Activated T-cell treated with anti-CD3 and anti-CD28 coated beads, Interleukin-2, amount 50 U/mL, for 24 hours (primary cell): Measurements from ENCODE around the gene VRK3.
"Not testable (repeated sequence)": the region's sequence is repeated elsewhere in the genome, so short reads cannot be mapped to it uniquely, and the experiment has no call there.

Experiments used
- DNase-seq: peaks from one replicate; pipeline ENCODE4 v3.0.0-alpha.2; 2020
- H3K27ac Mint-ChIP-seq: 2 replicates; pipeline ENCODE4 v1.8.0; 2020; ENCODE audit warnings: mild to moderate bottlenecking, mixed read lengths
- H3K27me3 Mint-ChIP-seq: 2 replicates; pipeline ENCODE4 v1.8.0; 2020; ENCODE audit warnings: mixed read lengths
- H3K36me3 Mint-ChIP-seq: 2 replicates; pipeline ENCODE4 v1.8.0; 2020; ENCODE audit warnings: low read depth, mixed read lengths
- H3K4me1 Mint-ChIP-seq: 2 replicates; pipeline ENCODE4 v1.8.0; 2020; ENCODE audit warnings: low read depth, mixed read lengths
- H3K4me3 Mint-ChIP-seq: 2 replicates; pipeline ENCODE4 v1.8.0; 2020; ENCODE audit warnings: mild to moderate bottlenecking, moderate library complexity, mixed read lengths
- H3K9me3 Mint-ChIP-seq: 2 replicates; pipeline ENCODE4 v1.8.0; 2020; ENCODE audit warnings: mixed read lengths

VRK3 gene

DNA sequence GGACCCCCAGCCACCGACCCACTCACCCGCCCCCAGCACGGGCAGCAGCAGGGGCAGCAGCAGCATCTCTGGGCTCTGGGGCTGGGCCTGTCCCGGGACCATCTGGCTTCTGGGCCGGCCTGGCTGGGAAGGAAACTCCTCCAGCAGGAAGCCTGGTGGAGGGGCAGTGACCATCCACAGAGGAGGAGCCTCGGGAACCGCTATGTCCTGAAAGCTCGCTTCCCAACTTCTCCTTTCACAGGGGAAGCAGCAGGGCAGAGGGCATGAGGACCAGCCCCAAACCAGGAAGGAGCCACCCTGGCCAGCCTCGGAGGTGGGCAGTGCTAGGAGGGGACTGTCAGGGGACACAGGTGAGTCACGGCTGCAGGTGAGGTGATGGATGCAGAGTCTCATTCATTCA is 64.2 kb downstream of the VRK3 start, which contains the start of gene SIGLEC11:
Gene SIGLEC11 (minus strand): TSS at position 193 of the 400 bp plus-strand sequence. CDS start 91 bp downstream, at position 102.
- not testable (repeated sequence) for H3K36me3 Mint-ChIP-seq, H3K4me3 Mint-ChIP-seq, H3K27ac Mint-ChIP-seq, H3K9me3 Mint-ChIP-seq, DNase-seq, H3K4me1 Mint-ChIP-seq
- H3K27me3 Mint-ChIP-seq = peaks cover 13% of the 10 kb centered on the region

DNA sequence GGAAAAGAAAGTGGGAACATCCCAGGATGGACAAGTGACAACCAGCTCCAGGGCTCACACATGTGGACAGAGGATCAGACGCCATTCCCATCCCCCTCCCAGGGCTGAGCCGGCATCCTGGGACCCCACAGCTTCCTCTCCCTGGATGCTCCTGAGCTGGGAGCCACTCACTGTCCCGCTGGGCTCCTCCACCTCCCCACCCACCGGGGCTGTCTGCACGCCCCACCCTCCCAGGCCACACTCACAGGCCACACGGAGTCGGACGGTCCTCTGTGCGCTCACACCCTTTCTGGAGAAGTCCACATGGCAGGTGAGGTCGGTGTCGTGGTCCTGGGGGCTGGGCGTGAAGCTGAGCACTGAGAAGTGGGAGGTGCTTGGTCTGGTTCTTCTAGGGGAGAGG is 65.3 kb downstream of the VRK3 start:
- not testable (repeated sequence) for H3K4me1 Mint-ChIP-seq, H3K27me3 Mint-ChIP-seq, H3K27ac Mint-ChIP-seq, H3K9me3 Mint-ChIP-seq, DNase-seq, H3K4me3 Mint-ChIP-seq, H3K36me3 Mint-ChIP-seq

DNA sequence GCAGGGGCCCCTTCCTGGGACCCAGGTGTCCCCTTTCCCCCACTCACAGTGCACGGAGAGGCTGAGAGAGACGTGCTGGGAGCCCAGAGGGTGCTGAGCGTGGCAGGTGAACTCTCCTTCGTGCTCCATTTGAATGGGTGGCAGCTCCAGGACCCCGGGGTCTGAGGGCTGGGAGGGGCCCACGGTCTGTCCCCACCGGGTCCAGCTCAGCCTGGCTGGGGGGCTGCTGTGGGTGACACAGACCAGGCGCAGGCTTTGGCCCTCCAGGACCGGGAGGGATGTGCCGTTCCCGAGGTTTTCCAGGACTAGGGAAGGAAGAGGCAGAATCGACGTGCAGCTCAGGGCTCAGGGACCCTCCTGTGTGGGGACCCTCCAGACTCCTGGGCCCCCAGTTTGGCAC is 66.6 kb downstream of the VRK3 start:
- H3K4me3 Mint-ChIP-seq, DNase-seq, H3K4me1 Mint-ChIP-seq, H3K27ac Mint-ChIP-seq, H3K36me3 Mint-ChIP-seq, H3K9me3 Mint-ChIP-seq: not testable (repeated sequence)
- H3K27me3 Mint-ChIP-seq = peaks cover 16% of the 10 kb centered on the region

DNA sequence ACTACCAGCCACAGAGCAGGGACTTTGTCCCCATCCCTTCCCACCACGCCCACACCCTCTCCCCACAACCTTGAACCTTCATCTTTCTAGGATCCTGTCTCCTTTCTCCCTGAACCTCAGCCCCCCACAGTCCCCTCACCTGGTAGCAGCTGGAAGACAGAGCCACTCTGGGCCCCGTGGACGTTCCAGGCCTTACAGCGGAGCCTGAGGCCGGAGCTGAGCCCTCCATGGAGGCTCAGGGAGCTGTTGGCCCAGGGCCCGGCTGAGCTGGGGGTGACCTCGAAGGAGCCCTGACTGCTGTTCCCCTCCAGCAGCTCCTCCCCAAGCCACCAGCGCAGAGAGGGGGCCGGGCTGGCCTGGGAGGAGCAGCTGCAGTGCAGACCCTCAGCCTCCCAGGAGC is 67.0 kb downstream of the VRK3 start:
- H3K4me1 Mint-ChIP-seq, H3K27ac Mint-ChIP-seq, H3K36me3 Mint-ChIP-seq, DNase-seq, H3K9me3 Mint-ChIP-seq, H3K4me3 Mint-ChIP-seq: not testable (repeated sequence)
- H3K27me3 Mint-ChIP-seq = peaks cover 21% of the 10 kb centered on the region

DNA sequence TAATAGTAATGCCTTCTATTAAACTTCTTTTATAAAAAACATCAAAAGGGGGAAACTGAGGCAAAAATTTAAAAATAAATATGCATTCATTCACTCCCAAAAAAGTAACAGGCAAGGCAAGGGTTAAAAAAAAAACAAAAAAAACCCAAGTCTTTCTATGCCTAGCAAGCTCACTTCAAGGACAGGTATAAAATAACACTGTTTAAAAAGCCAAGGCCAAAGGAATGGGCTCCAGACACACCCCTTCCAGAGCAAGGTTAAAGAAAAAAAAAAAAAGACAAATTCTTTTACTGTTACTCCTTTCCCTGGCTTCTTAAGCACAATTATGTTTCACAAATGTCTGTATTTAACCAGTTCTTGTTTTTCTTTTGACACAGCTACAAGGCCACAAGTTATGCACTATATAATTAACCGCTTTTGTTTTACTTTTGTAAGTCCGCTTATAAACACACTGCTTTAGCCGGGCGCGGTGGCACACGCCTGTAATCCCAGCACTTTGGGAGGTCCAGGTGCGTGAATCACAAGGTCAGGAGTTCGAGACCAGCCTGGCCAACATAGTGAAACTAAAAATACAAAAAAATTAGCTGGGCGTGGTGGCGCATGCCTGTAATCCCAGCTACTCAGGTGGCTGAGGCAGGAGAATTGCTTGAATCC is 67.8 kb downstream of the VRK3 start:
- Mint-ChIP-seq H3K9me3 (no peaks in the 10 kb centered on the region), H3K4me1 (no peaks in the 10 kb centered on the region)

DNA sequence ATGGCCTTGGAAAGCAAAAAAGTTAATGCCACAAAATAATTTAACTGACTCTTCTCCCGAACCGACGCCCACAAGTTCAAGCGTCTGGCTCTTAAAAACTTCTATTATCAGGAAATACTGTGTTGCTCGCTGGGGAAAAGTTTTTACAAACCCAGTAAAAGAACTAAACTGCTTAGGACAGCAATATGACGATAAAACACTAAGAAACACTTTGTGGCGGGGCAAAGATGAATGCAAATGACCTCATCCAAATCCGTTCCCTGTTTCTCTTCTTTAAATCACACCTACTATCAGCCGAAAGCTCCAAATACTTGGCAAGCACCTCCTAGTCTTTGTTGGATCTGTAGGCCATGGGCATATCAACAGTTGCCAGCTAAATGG is 69.1 kb downstream of the VRK3 start:
- DNase-seq = no peak
- no peaks in the 10 kb centered on the region for H3K9me3 Mint-ChIP-seq
- H3K4me1 Mint-ChIP-seq = no peaks in the 10 kb centered on the region
- no peak overlapping the region for H3K4me3 Mint-ChIP-seq
- peaks cover 24% of the 10 kb centered on the region for H3K27me3 Mint-ChIP-seq
- no peak overlapping the region for H3K27ac Mint-ChIP-seq
- H3K36me3 Mint-ChIP-seq = no peaks in the 10 kb centered on the region

More for the DNA sequence above, 67.8 kb downstream of the VRK3 start:
- DNase-seq = no peak
- peaks cover 21% of the 10 kb centered on the region for H3K27me3 Mint-ChIP-seq
- no peak overlapping the region for H3K27ac Mint-ChIP-seq
- no peak overlapping the region for H3K4me3 Mint-ChIP-seq
- H3K36me3 Mint-ChIP-seq = no peaks in the 10 kb centered on the region

DNA sequence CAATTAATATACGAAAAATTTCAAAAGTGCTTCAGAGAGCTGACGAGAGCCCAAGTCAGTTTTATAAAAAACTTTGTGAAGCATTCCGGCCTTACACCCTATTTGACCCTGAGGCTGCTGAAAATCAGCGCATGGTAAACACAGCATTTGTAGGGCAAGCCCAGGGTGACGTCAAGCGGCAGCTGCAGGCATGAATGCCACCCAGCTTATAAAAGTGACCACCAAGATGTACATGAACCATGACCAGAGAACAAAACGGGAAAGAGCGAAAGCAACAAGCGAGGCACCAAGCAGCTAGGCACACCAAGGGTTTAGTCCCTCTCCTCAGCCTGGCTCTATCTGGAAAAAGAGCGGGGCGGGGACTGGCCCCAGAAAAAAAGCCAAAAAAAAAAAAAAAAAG is 70.2 kb downstream of the VRK3 start:
- no peak for DNase-seq
- H3K27me3 Mint-ChIP-seq = peaks cover 33% of the 10 kb centered on the region
- no peak overlapping the region for H3K27ac Mint-ChIP-seq
- H3K4me1 Mint-ChIP-seq = no peaks in the 10 kb centered on the region
- H3K9me3 Mint-ChIP-seq = no peaks in the 10 kb centered on the region
- no peak overlapping the region for H3K4me3 Mint-ChIP-seq
- no peaks in the 10 kb centered on the region for H3K36me3 Mint-ChIP-seq

DNA sequence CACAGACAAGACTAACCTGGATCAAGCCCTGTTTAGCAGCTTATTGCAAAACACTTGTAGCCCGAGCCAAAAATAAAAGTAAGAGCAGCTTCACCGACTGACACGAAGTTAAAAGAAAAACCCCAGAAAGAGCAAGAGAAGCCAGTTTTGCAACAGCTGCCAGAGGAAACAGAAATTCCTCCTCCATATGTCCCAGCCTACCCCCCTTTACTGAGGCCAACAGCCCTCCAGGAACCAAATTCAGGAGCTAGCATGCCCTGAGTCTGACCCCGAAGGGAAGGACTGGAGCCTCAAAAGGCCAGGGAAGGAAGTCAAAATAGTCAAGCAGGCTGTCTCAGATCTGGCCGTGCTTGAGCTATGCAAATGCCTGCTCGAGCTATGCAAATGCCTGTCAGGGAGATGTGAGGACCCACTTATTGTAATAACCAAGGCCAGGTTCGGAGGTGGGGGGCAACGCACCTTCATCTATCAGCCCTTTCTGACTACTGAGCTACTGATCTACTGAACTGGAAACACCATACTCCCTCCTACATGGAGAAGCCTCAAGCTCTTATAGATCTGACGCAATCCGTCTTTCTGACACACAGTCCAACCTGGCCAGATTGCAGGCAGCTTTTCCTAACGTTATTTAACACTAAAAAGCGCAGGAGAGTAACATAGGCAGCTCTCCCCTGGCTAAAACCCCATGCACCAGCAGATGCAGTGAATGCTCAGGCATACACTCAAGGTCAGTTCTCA is 70.9 kb downstream of the VRK3 start:
- peaks cover 36% of the 10 kb centered on the region for H3K27me3 Mint-ChIP-seq
- H3K4me3 Mint-ChIP-seq = no peak overlapping the region
- H3K27ac Mint-ChIP-seq = no peak overlapping the region
- no peaks in the 10 kb centered on the region for H3K36me3 Mint-ChIP-seq
- H3K9me3 Mint-ChIP-seq = no peaks in the 10 kb centered on the region
- no peak for DNase-seq
- no peaks in the 10 kb centered on the region for H3K4me1 Mint-ChIP-seq

DNA sequence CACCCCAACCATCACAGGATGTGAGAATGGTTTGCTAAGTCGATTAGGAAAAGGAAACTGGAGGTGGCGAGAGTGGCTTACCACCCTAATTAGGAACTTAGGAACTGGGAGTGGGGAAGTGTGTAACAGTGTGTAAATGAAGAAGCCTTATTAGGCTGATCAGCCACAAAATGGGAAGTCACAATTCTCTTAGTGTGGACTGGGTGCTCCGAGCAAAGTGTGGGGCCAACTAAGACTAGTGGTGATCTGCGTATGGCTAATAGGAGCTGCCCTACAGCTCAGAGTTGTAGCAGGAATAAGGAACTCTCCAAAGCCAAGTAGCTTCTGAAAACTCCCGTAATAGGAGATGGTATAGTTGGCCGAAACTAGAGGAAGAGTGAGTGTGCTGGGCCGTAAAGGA is 71.8 kb downstream of the VRK3 start:
- no peaks in the 10 kb centered on the region for H3K36me3 Mint-ChIP-seq
- no peak overlapping the region for H3K4me3 Mint-ChIP-seq
- peaks cover 36% of the 10 kb centered on the region for H3K27me3 Mint-ChIP-seq
- DNase-seq = no peak
- H3K9me3 Mint-ChIP-seq = no peaks in the 10 kb centered on the region
- no peak overlapping the region for H3K27ac Mint-ChIP-seq
- H3K4me1 Mint-ChIP-seq = no peaks in the 10 kb centered on the region

DNA sequence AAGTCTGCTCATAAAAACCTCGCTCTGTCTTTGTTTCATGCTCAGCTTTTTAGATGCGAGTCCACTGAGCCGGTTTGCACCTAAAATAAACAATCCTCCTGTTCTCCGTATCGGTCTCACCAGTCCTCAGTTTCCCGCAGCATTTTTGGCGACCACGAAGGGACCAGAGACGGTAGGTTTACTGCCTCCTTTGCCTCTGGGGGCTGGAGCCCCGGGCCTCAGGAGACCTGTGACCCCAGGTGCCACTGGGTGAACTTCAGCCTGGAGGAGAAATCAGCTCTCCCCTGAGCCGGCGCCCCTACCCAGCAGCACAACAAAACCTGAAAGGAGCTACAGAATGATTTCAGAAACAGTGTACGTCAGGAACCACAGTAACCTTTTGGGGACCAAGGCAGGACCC is 72.3 kb downstream of the VRK3 start:
- no peak for DNase-seq
- no peak overlapping the region for H3K27ac Mint-ChIP-seq
- H3K4me1 Mint-ChIP-seq = no peaks in the 10 kb centered on the region
- no peak overlapping the region for H3K4me3 Mint-ChIP-seq
- H3K9me3 Mint-ChIP-seq = no peaks in the 10 kb centered on the region
- H3K27me3 Mint-ChIP-seq = peaks cover 33% of the 10 kb centered on the region
- no peaks in the 10 kb centered on the region for H3K36me3 Mint-ChIP-seq

DNA sequence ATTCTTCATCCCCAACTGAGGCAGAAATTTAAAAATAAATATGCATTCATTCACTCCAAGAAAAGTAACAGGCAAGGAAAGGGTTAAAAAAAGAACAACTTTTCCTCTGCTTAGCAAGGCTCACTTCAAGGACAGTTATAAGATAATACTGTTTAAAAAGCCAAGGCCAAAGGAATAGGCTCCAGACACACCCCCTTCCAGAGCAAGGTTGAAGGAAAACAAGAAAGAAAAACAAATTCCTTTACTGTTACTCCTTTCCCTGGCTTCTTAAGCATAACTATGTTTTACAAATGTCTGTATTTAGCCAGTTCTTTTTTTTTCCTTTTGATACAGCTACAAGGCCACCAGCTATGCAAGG is 72.7 kb downstream of the VRK3 start:
- no peaks in the 10 kb centered on the region for H3K4me1 Mint-ChIP-seq
- no peak for DNase-seq
- no peak overlapping the region for H3K27ac Mint-ChIP-seq
- H3K27me3 Mint-ChIP-seq = peaks cover 33% of the 10 kb centered on the region
- H3K9me3 Mint-ChIP-seq = no peaks in the 10 kb centered on the region
- no peak overlapping the region for H3K4me3 Mint-ChIP-seq
- no peaks in the 10 kb centered on the region for H3K36me3 Mint-ChIP-seq

DNA sequence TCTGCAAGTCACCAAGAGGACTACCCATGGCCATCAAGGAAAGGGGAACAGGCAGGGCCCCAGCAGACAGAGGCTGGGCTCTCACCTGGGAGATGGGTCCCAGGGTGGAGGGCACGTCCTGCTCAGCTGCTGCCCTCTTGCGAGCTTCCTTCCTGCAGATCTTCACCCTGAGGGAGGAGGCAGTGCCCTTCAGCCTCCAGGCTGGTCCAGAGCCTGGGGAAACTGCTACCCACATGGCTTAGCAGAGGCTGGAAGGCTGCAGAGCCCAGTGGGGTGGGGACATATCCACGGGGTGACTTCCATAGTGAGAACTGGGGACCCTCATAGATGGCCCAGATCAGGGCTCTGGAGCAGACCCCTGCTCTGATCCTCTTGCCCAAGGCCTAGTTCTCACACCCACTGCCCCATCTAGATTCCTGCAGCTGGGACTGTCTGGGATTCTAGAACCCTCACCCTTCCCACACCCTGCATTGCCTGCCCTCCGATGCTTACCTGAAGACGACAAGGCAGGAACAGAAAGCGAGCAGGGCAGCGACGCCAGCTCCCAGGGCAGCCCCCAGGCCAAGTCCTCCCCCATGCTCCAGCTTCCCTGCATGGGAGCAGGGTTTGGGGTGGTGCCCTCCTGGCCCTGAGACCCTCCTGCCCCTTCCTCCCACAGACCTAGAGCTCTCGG is 73.2 kb downstream of the VRK3 start:
- Mint-ChIP-seq H3K9me3 (no peaks in the 10 kb centered on the region), H3K4me1 (no peaks in the 10 kb centered on the region), H3K27me3 (peaks cover 33% of the 10 kb centered on the region), H3K4me3 (no peak overlapping the region), H3K36me3 (no peaks in the 10 kb centered on the region), H3K27ac (no peak overlapping the region)
- no peak for DNase-seq

DNA sequence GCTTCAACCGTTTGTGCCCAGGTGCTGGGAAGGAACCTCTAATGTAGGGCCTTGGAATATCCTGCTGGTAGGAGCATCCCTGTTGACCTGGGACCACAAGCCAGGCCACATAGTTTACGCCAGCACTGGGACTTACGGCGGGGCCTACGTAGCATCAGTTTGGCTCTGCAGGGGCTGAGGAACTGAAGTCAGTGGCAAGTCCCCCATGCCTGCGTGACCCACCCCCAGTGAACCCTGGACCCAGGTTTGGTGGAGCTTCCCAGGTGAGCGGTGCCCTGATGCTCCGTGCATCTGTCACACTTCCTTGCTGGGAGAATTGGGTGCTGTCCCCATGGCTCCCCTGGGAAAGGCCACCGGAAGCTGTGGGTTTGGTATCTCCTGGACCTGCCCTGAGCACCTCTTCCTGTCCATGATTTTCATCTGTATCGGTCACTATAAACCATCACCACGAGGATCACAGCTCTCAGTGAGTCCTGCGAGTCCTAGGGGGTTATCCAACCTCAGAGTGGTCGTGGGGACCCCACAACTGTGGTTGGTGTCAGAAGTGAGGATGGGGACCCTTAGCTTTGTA is 74.1 kb downstream of the VRK3 start:
- DNase-seq = no peak
- no peaks in the 10 kb centered on the region for H3K4me1 Mint-ChIP-seq
- no peak overlapping the region for H3K4me3 Mint-ChIP-seq
- no peaks in the 10 kb centered on the region for H3K9me3 Mint-ChIP-seq
- peaks cover 39% of the 10 kb centered on the region for H3K27me3 Mint-ChIP-seq
- no peaks in the 10 kb centered on the region for H3K36me3 Mint-ChIP-seq
- H3K27ac Mint-ChIP-seq = no peak overlapping the region

DNA sequence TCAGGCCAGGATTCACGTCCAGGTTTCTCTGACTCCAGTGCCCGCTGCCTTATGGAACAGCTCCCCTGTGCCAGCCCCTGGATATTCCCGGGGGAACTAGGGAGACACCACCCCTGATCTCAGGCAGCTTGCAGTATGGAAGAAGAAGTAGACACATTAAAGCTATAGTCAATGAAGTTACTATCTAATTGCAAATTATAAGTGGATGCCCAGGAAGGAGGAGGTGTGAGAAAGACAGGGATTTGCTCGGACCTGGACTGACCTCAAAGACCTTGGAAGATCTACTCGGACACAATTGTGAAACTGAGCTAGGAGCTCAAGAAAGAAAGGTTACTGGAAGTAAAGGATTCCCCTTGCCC is 74.6 kb downstream of the VRK3 start:
- no peaks in the 10 kb centered on the region for H3K4me1 Mint-ChIP-seq
- no peak overlapping the region for H3K4me3 Mint-ChIP-seq
- H3K27me3 Mint-ChIP-seq = peaks cover 42% of the 10 kb centered on the region
- DNase-seq = no peak
- no peaks in the 10 kb centered on the region for H3K36me3 Mint-ChIP-seq
- H3K9me3 Mint-ChIP-seq = no peaks in the 10 kb centered on the region
- H3K27ac Mint-ChIP-seq = no peak overlapping the region
